Lower leg skin (tissue), 4 donors: ENCODE results near the gene TMEM35A. TPM values are rescaled to one million over a fixed set of nuclear protein-coding genes. Genes with fewer than 3 reads are reported as not detected.

ENCODE experiments used
- DNase-seq, 2 donors: peaks; one replicate each; pipeline ENCODE4 v3.0.0-alpha.2; 2019; ENCODE audit warnings: low spot score in 2 of 2
- H3K4me3 ChIP-seq: fragments of 200-600 bp; sonication (generic); 2 replicates; pipeline ENCODE4 v1.5.1; 2017; ENCODE audit warnings: mild to moderate bottlenecking, low read depth; ENCODE audit not compliant: poor library complexity, severe bottlenecking
- CTCF ChIP-seq, 3 donors: fragments of 450-650 bp; IDR thresholded peaks; one replicate each; pipeline ENCODE4 v1.5.1; 2016; ENCODE audit warnings: antibody characterized with exemption in 3 of 3, mild to moderate bottlenecking in 3 of 3, moderate library complexity in 2 of 3
- POLR2A ChIP-seq, 2 donors: fragments of 450-650 bp; IDR thresholded peaks; one replicate each; pipeline ENCODE4 v1.6.1; 2016 to 2017; ENCODE audit warnings: antibody characterized with exemption in 2 of 2, mild to moderate bottlenecking in 1 of 2, moderate library complexity in 1 of 2
- whole genome bisulfite sequencing, 2 donors: methylation state at CpG; one replicate each; pipeline ENCODE4 v1.1.5; 2018; 5-methylcytosine and 5-hydroxymethylcytosine counted together
- intact Hi-C: fragments of 100-400 bp; cut with DNase I; formaldehyde crosslinking; loops from one replicate; pipeline ENCODE4 v1.15.0; 2023; ENCODE audit warnings: low total_unique reads
- total RNA-seq, 4 donors: library from RNA; depleted of rRNA; stranded (reverse); fragments of >200 nt; gene quantifications; one replicate each; pipeline ENCODE4 v1.1.0, GENCODE V29; 2016

Gene TMEM35A
- total RNA-seq, 4 donors from 2014 or later, result 0.10 to 0.45 (median 0.17) TPM; not detected in 1

DNA sequence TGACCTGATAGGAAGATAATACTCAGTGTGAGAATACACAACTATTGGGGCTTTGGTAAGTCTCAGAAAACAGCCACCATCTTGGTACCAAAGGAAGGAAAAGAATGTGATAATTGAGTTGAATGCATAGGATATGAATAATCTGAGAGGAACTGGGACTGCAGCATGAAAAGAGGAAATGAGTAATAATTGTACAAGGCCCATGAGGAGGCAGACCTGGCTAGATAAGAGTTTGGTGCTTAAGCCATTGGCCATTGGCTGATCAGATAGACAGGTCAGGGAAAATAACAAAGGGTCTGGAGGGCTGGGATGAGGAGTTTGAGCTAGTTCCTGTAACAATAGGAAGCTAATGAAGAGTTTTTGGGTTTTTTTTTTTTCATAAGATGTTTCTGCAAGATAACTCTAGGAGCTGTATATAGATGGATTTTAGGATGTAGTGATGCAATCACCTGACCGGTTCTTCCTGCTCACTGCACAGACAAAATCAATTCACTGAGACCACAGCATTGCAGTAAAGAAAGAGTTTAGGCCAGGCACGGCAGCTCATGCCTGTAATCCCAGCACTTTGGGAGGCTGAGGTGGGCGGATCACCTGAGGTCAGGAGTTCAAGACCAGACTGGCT lies 21.5 kb upstream of the TMEM35A start:
- intact Hi-C loops, result no loop called here
- TF ChIP-seq CTCF (IDR thresholded peaks at IDR 0.05) (no peak), POLR2A (IDR thresholded peaks at IDR 0.05) (no peak)
- WGBS, 2 donors, result 71 to 78% methylated on average over 3 of the region's 3 CpGs
- no peak overlapping the region for H3K4me3 ChIP-seq
- DNase-seq, result no peak

GRCh38 chrX:101062176-101062575 lies 16.5 kb upstream of the TMEM35A start:
- TF ChIP-seq CTCF (IDR thresholded peaks at IDR 0.05) (no peak), POLR2A (IDR thresholded peaks at IDR 0.05) (no peak)
- intact Hi-C loops, result no loop called here
- no peak overlapping the region for H3K4me3 ChIP-seq
- DNase-seq, result no peak

DNA sequence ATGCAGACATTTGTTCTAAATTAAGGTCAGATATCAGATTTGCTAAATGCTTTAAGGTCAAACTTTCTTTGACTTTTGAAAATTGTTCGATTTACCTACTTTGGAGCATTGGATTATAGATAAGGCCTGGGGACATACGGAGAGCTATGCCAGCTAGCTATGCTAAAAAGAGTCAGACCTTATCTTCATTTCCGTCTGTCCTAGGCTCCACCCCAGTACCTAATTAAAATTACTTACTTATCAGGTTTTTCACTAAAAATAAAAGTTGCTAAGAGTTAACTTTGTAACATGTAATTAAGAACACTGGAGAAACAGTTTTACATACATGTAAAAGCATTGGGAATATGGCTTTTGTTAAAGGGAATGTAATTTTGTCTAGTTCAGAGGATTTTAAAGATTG lies 7.1 kb upstream of the TMEM35A start:
- 64% methylated on average over 3 of the region's 3 CpGs for WGBS, 2 donors
- TF ChIP-seq POLR2A (IDR thresholded peaks at IDR 0.05) (no peak), CTCF (IDR thresholded peaks at IDR 0.05) (no peak)
- intact Hi-C loops, result no loop called here
- no peak overlapping the region for H3K4me3 ChIP-seq
- no peak for DNase-seq

- 42 to 53% methylated on average over 7 to 8 of the region's 8 CpGs for WGBS, 2 donors
- no peak overlapping the region for H3K4me3 ChIP-seq
- intact Hi-C loops, result no loop called here
- no peak for DNase-seq
- TF ChIP-seq POLR2A (IDR thresholded peaks at IDR 0.05) (no peak), CTCF (IDR thresholded peaks at IDR 0.05) (no peak)
Measured at GRCh38 chrX:101079736-101080270, 1.1 kb downstream of the TMEM35A start.

DNA sequence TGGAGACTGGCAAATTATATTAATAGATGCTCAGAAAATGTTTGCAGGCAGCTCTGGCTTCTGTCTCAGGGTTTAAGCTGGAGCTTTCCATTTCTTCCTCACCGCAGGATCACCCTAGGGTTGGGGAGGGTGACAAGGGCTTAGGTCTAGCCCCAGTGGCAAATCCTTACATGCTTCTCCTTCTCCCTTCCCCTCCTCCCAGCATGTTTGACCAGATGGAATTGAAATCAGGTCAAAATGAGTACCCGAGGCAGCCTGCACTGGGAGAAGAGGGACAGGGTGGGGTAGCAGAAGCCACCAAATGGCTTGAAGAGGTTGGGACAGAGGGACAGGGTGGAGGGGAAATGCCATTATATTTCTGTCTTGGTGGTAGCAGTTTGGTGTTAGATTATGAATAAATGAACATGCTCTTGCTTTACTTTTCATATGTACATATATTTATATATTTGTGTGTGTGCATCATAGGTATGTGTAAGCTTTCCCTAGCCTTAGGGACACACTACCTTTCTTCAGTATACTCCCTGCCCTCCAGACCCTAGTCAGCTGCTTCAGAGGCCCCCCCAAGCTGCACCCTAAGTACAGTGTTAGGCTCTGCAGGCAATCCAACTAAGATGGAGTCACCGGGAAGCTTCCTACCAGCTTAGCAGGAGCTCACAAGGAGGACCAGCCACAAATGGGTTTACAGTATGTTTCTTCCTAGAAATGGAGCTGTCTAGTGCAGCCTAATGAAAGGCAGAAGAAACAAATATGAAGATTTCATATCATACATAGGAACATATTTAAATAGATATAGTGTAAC lies 1.8 kb downstream of the TMEM35A start:
- 63 to 78% methylated on average over 3 of the region's 3 CpGs for WGBS, 2 donors
- no peak overlapping the region for H3K4me3 ChIP-seq

More for the DNA sequence above, 1.8 kb downstream of the TMEM35A start:
- no peak for TF ChIP-seq POLR2A (IDR thresholded peaks at IDR 0.05)
- no peak for TF ChIP-seq CTCF (IDR thresholded peaks at IDR 0.05)
- DNase-seq, result no peak
- intact Hi-C loops, result no loop called here
